ENCODE results near the gene TLCD3B. TPM values are rescaled to one million over a fixed set of nuclear protein-coding genes. Genes with fewer than 3 reads are reported as not detected.
A peak's percentile ranks its signal among the peaks of the same experiment; 100 is the strongest.

TLCD3B gene
- total RNA-seq, 4 donors from 2014 or later: 0.54 to 0.79 TPM; not detected in 2

GRCh38 chr16:30032083-30032819, 1.2 kb upstream of the TLCD3B start:
- peak; percentile 56 to 57 for DNase-seq
- 22% methylated on average over 12 of the region's 12 CpGs for WGBS, 2 donors
- Histone ChIP-seq H3K4me3 (replicated peaks in 1 of 3) (no peak overlapping the region), H3K9me3 (no peaks in the 10 kb centered on the region), H3K27ac (no peak overlapping the region), H3K4me1 (peaks cover 0 to 5% of the 10 kb centered on the region in 2 donors), H3K27me3 (peaks cover 15% of the 10 kb centered on the region), H3K36me3 (no peaks in the 10 kb centered on the region)
- TF ChIP-seq CTCF (IDR thresholded peaks at IDR 0.05) (peak; percentile 29 to 79 (median 62)), POLR2A (IDR thresholded peaks at IDR 0.05) (no peak)
- intact Hi-C loops (cut with DNase I): no loop called here

- no peak overlapping the region for H3K27ac ChIP-seq
- H3K4me3 ChIP-seq (replicated peaks in 1 of 3): no peak overlapping the region
- H3K9me3 ChIP-seq: no peaks in the 10 kb centered on the region
- no peak for DNase-seq
- WGBS, 2 donors: 14 to 24% methylated on average over 7 of the region's 11 CpGs
- peaks cover 0 to 5% of the 10 kb centered on the region in 2 donors for H3K4me1 ChIP-seq
- H3K27me3 ChIP-seq: peaks cover 15% of the 10 kb centered on the region
- TF ChIP-seq POLR2A (IDR thresholded peaks at IDR 0.05) (no peak), CTCF (IDR thresholded peaks at IDR 0.05) (no peak)
- intact Hi-C loops (cut with DNase I): no loop called here
- H3K36me3 ChIP-seq: no peaks in the 10 kb centered on the region
Measured at GRCh38 chr16:30031477-30031918, 427 bp upstream of the TLCD3B start.

DNA sequence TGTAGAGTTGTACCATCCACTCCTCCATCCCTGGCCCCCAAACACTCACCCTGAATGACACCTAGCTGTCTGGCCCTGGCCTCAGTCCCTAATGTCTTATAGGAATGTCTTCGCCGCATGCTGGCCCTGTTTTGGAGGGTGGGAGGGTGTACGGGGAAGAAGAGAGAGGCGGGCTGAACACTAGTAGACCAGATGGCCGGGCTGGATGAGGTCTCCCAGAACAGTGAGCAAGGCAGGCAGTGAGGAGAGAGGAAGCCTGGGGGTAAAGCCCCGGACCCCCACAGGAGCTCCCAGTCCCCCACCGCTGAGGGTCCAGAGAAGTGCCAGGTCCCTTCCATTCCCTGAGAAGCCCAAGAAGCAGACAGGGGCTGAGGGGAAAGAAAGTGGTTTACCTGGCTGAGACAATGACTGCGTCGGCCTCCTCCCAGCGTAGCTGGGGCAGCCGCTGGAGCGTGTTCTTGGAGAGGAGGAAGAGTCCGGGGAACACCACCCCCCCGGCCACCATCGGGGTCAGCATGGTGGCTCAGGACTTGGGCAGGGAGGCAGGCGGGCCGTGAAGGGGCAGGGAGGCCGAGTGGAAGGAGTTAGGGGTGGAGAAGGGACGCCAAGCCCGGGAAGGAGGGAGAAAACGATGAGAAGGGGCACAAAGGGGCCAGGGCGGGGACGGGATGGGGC, 923 bp downstream of the TLCD3B start:
- no peak for DNase-seq
- 20 to 21% methylated on average over 23 of the region's 23 CpGs for WGBS, 2 donors
- intact Hi-C loops (cut with DNase I): no loop called here
- H3K9me3 ChIP-seq: no peaks in the 10 kb centered on the region
- H3K27me3 ChIP-seq: peaks cover 15% of the 10 kb centered on the region
- no peak overlapping the region for H3K27ac ChIP-seq
- H3K36me3 ChIP-seq: no peaks in the 10 kb centered on the region
- H3K4me3 ChIP-seq (replicated peaks in 1 of 3): no peak overlapping the region
- no peak for TF ChIP-seq POLR2A (IDR thresholded peaks at IDR 0.05)
- no peak for TF ChIP-seq CTCF (IDR thresholded peaks at IDR 0.05)
- H3K4me1 ChIP-seq: peaks cover 0 to 5% of the 10 kb centered on the region in 2 donors

GRCh38 chr16:30028438-30029076, 2.5 kb downstream of the TLCD3B start:
- Histone ChIP-seq H3K9me3 (no peaks in the 10 kb centered on the region), H3K27me3 (peaks cover 15% of the 10 kb centered on the region), H3K27ac (no peak overlapping the region), H3K4me3 (replicated peaks in 1 of 3) (no peak overlapping the region), H3K36me3 (no peaks in the 10 kb centered on the region), H3K4me1 (peaks cover 0 to 5% of the 10 kb centered on the region in 2 donors)
- WGBS, 2 donors: 13 to 14% methylated on average over 12 to 15 of the region's 18 CpGs
- intact Hi-C loops (cut with DNase I): loop anchor here (10.0 kb wide), 1 partner anchor 194 kb away; no protein-coding TSS in a partner anchor
- peak; percentile 27 to 31 for DNase-seq
- TF ChIP-seq POLR2A (IDR thresholded peaks at IDR 0.05) (no peak), CTCF (IDR thresholded peaks at IDR 0.05) (no peak)

Measured in thyroid gland (tissue), 4 donors.